Lower leg skin (tissue), 4 donors: ENCODE results near the gene CCDC186. TPM values are rescaled to one million over a fixed set of nuclear protein-coding genes. Genes with fewer than 3 reads are reported as not detected.

ENCODE experiments used
- DNase-seq, 2 donors: peaks; one replicate each; pipeline ENCODE4 v3.0.0-alpha.2; 2019; ENCODE audit warnings: low spot score in 2 of 2
- H3K4me3 ChIP-seq: fragments of 200-600 bp; sonication (generic); 2 replicates; pipeline ENCODE4 v1.5.1; 2017; ENCODE audit warnings: mild to moderate bottlenecking, low read depth; ENCODE audit not compliant: poor library complexity, severe bottlenecking
- CTCF ChIP-seq, 3 donors: fragments of 450-650 bp; IDR thresholded peaks; one replicate each; pipeline ENCODE4 v1.5.1; 2016; ENCODE audit warnings: antibody characterized with exemption in 3 of 3, mild to moderate bottlenecking in 3 of 3, moderate library complexity in 2 of 3
- POLR2A ChIP-seq, 2 donors: fragments of 450-650 bp; IDR thresholded peaks; one replicate each; pipeline ENCODE4 v1.6.1; 2016 to 2017; ENCODE audit warnings: antibody characterized with exemption in 2 of 2, mild to moderate bottlenecking in 1 of 2, moderate library complexity in 1 of 2
- WGBS, 2 donors: methylation state at CpG; one replicate each; pipeline ENCODE4 v1.1.5; 2018; 5-methylcytosine and 5-hydroxymethylcytosine counted together
- intact Hi-C: fragments of 100-400 bp; cut with DNase I; formaldehyde crosslinking; loops from one replicate; pipeline ENCODE4 v1.15.0; 2023; ENCODE audit warnings: low total_unique reads
- total RNA-seq, 4 donors: library from RNA; depleted of rRNA; stranded (reverse); fragments of >200 nt; gene quantifications; one replicate each; pipeline ENCODE4 v1.1.0, GENCODE V29; 2016

Gene CCDC186
- total RNA-seq, 4 donors from 2014 or later = 24.4 to 83.4 (median 33.0) TPM

DNA sequence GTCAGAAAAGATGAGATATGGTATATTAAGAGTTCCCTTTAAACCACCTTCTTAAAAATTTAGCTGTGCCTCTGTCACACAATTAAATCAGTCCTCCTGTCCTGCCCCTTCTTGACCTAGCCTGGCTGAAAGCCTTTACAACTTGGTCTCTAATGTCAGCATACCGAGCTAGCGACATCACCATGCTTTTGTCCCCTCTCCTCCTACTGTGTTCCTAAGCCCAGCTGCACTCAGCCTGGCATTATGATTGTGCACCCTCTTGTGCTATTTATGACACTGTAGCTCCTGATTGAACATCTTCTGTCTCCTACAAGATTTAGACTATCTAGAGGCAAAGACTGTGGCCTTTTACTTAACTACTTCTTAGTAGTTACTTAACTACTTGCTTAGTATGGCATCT, 34.3 kb upstream of the CCDC186 start:
- 93 to 94% methylated on average over 2 of the region's 2 CpGs for WGBS, 2 donors
- no peak for DNase-seq
- intact Hi-C loops = no loop called here
- H3K4me3 ChIP-seq = no peak overlapping the region
- no peak for TF ChIP-seq CTCF (IDR thresholded peaks at IDR 0.05)
- no peak for TF ChIP-seq POLR2A (IDR thresholded peaks at IDR 0.05)

- H3K4me3 ChIP-seq = no peak overlapping the region
- TF ChIP-seq POLR2A (IDR thresholded peaks at IDR 0.05) = no peak
- no peak for TF ChIP-seq CTCF (IDR thresholded peaks at IDR 0.05)
- DNase-seq = no peak
- intact Hi-C loops = no loop called here
- 78 to 96% methylated on average over 1 of the region's 1 CpG for WGBS, 2 donors
Observed at GRCh38 chr10:114207349-114207748, 33.3 kb upstream of the CCDC186 start.

GRCh38 chr10:114206902-114207301, 32.9 kb upstream of the CCDC186 start:
- TF ChIP-seq CTCF (IDR thresholded peaks at IDR 0.05) (no peak), POLR2A (IDR thresholded peaks at IDR 0.05) (no peak)
- DNase-seq = no peak
- intact Hi-C loops = no loop called here
- H3K4me3 ChIP-seq = no peak overlapping the region
- 62 to 97% methylated on average over 2 of the region's 2 CpGs for WGBS, 2 donors

DNA sequence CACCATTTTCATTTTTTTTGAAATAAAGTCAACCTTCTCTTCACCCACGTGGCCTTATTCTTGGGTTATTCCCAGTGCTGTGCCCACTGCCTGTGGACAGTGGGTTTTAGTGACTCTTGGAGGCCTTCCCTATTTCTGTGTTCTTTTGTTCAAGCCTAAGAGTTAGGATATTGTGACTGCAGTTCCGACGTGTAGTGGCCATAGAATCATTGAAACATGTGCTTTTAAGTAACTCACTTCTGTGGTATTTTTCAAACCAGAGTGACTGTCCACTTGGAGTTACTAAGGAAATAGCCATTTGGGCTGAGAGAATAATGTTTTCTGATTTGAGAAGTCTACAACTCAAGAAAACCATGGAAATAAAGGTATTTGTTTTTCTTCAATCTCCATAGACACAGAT, 28.8 kb upstream of the CCDC186 start:
- DNase-seq = no peak
- intact Hi-C loops = no loop called here
- WGBS, 2 donors = 84 to 85% methylated on average over 3 of the region's 3 CpGs
- no peak for TF ChIP-seq CTCF (IDR thresholded peaks at IDR 0.05)
- no peak for TF ChIP-seq POLR2A (IDR thresholded peaks at IDR 0.05)
- H3K4me3 ChIP-seq = no peak overlapping the region

- intact Hi-C loops = no loop called here
- TF ChIP-seq CTCF (IDR thresholded peaks at IDR 0.05) (no peak), POLR2A (IDR thresholded peaks at IDR 0.05) (no peak)
- 78 to 91% methylated on average over 4 of the region's 4 CpGs for WGBS, 2 donors
- no peak overlapping the region for H3K4me3 ChIP-seq
- DNase-seq = no peak
Observed at GRCh38 chr10:114199239-114199638, 25.2 kb upstream of the CCDC186 start.

DNA sequence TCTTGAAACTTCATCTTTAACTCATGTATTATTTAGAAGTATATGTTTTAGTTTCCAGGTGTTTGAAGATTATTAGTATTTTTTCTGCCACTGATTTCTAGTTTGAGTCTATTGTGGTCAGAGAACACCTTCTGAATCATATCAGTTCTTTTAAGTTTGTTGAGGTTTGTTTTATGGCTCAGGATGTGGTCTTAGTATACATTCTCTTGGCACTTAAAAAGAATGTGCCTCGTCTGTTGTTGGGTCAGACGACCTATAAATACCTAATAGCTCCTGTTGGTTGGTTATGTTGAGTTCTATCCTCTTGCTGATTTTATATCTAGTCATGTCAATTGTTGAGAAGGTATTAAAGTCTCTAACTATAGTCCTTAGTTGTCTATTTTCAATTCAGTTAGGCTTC, 21.1 kb upstream of the CCDC186 start:
- TF ChIP-seq CTCF (IDR thresholded peaks at IDR 0.05) = no peak
- TF ChIP-seq POLR2A (IDR thresholded peaks at IDR 0.05) = no peak
- H3K4me3 ChIP-seq = no peak overlapping the region
- DNase-seq = no peak
- 73 to 79% methylated on average over 2 of the region's 2 CpGs for WGBS, 2 donors
- intact Hi-C loops = no loop called here
